Skin of body (tissue), 2 donors: ENCODE data around the gene NPAS2. TPM values are rescaled to one million over a fixed set of nuclear protein-coding genes. Genes with fewer than 3 reads are reported as not detected.

Source experiments
- DNase-seq: peaks from one replicate; lab custom pipeline; 2025; lab: John Stamatoyannopoulos, UW
- total RNA-seq: library from RNA; depleted of rRNA; stranded (reverse); fragments of >200 nt; gene quantifications from one replicate; pipeline ENCODE4 v1.2.3, GENCODE V29; 2014

Gene NPAS2
- total RNA-seq, 1 donor from 2014 or later, result 6.3 TPM

GRCh38 chr2:101045330-101045729 lies 225.4 kb downstream of the NPAS2 start:
- no peak for DNase-seq

Other genes with a start within 250 kb of the NPAS2 start
- 1,726 TPM for gene RPL31, start 182.2 kb downstream of the NPAS2 start, total RNA-seq